HEK293T (cell line): ENCODE measurements around the gene LOXL4.

ENCODE experiments used
- ELF4 ChIP-seq: fragments of 450-650 bp; IDR thresholded peaks from 2 replicates; pipeline ENCODE4 v1.6.1; 2017; ENCODE audit warnings: antibody characterized with exemption
- FOXA1 ChIP-seq: fragments of 450-650 bp; IDR thresholded peaks from 2 replicates; pipeline ENCODE4 v1.6.1; 2016; ENCODE audit warnings: mild to moderate bottlenecking
- FOXM1 ChIP-seq: fragments of 450-650 bp; IDR thresholded peaks from 2 replicates; pipeline ENCODE4 v1.6.1; 2017; ENCODE audit warnings: mild to moderate bottlenecking, borderline replicate concordance
- HDGF ChIP-seq: fragments of 450-650 bp; IDR thresholded peaks from 2 replicates; pipeline ENCODE4 v1.6.1; 2017; ENCODE audit warnings: antibody characterized with exemption, borderline replicate concordance
- PKNOX1 ChIP-seq: fragments of 450-650 bp; IDR thresholded peaks from 2 replicates; pipeline ENCODE4 v1.6.1; 2016
- SP1 ChIP-seq: fragments of 450-650 bp; IDR thresholded peaks from 2 replicates; pipeline ENCODE4 v1.6.1; 2017
- SUZ12 ChIP-seq: fragments of 450-650 bp; IDR thresholded peaks from 2 replicates; pipeline ENCODE4 v1.6.1; 2016; ENCODE audit warnings: mild to moderate bottlenecking

- TF ChIP-seq ELF4 = no peak
- TF ChIP-seq FOXA1 = no peak
- no peak for TF ChIP-seq FOXM1
- TF ChIP-seq PKNOX1 = no peak
- no peak for TF ChIP-seq HDGF
- no peak for TF ChIP-seq SP1
- no peak for TF ChIP-seq SUZ12
Observed at GRCh38 chr10:98287321-98287720, 19.3 kb upstream of the LOXL4 start.
